Neural cell (in vitro differentiated cells): ENCODE measurements around the gene PGAM2. TPM values are rescaled to one million over a fixed set of nuclear protein-coding genes. Genes with fewer than 3 reads are reported as not detected.

Source experiments
- H2AFZ ChIP-seq: fragments of 200-600, 300-800 bp; sonication (generic), shearing (Covaris generic); 2 replicates; pipeline ENCODE4 v1.6.0; 2014; ENCODE audit warnings: low read depth, mild to moderate bottlenecking, antibody characterized with exemption, low read length, moderate library complexity
- H3F3A ChIP-seq: fragments of 200-600 bp; shearing (Covaris generic); 2 replicates; pipeline ENCODE4 v1.6.1; 2016; ENCODE audit warnings: mild to moderate bottlenecking, moderate library complexity, mixed read lengths, antibody characterized with exemption, low read length; ENCODE audit not compliant: insufficient read depth, poor library complexity, severe bottlenecking
- H3K27ac ChIP-seq: fragments of 200-600, 300-800 bp; sonication (generic), shearing (Covaris generic); 2 replicates; pipeline ENCODE4 v1.5.1; 2014; ENCODE audit warnings: mild to moderate bottlenecking, low read length, moderate library complexity
- H3K27me3 ChIP-seq: fragments of 300-800, 200-600 bp; sonication (generic), shearing (Covaris generic); 2 replicates; pipeline ENCODE4 v1.6.0; 2014; ENCODE audit warnings: mild to moderate bottlenecking, low read depth, low read length, moderate library complexity; ENCODE audit not compliant: insufficient read depth
- H3K36me3 ChIP-seq: fragments of 300-800, 200-600 bp; sonication (generic), shearing (Covaris generic); 2 replicates; pipeline ENCODE4 v1.5.1; 2014; ENCODE audit warnings: mild to moderate bottlenecking, antibody characterized with exemption, low read length, moderate library complexity; ENCODE audit not compliant: insufficient read depth
- H3K4me2 ChIP-seq: fragments of 300-800, 200-600 bp; sonication (generic), shearing (Covaris generic); 2 replicates; pipeline ENCODE4 v1.6.0; 2014; ENCODE audit warnings: mild to moderate bottlenecking, low read length
- H3K4me3 ChIP-seq: fragments of 300-800, 200-600 bp; sonication (generic), shearing (Covaris generic); 2 replicates; pipeline ENCODE4 v1.5.1; 2014; ENCODE audit warnings: mild to moderate bottlenecking, low read length, moderate library complexity
- H3K79me2 ChIP-seq: fragments of 200-600 bp; shearing (Covaris generic); replicated peaks from 2 replicates; pipeline ENCODE4 v1.6.0; 2014; ENCODE audit warnings: mild to moderate bottlenecking, low read length, moderate library complexity; ENCODE audit not compliant: insufficient read depth
- H3K9ac ChIP-seq: fragments of 300-800, 200-600 bp; sonication (generic), shearing (Covaris generic); 2 replicates; pipeline ENCODE4 v1.6.1; 2016; ENCODE audit warnings: mild to moderate bottlenecking, low read length, mixed read lengths
- H3K9me2 ChIP-seq: fragments of 200-600 bp; shearing (Covaris generic); 2 replicates; pipeline ENCODE4 v1.6.1; 2016; ENCODE audit warnings: mild to moderate bottlenecking, low read length, mixed read lengths; ENCODE audit not compliant: insufficient read depth
- H3K9me3 ChIP-seq: fragments of 200-600, 300-800 bp; sonication (generic), shearing (Covaris generic); 2 replicates; pipeline ENCODE4 v1.6.1; 2016; ENCODE audit warnings: mild to moderate bottlenecking, mixed run types, low read length, moderate library complexity, mixed read lengths
- H4K20me1 ChIP-seq: fragments of 200-600 bp; shearing (Covaris generic); 2 replicates; pipeline ENCODE4 v1.6.1; 2016; ENCODE audit warnings: mild to moderate bottlenecking, mixed run types; ENCODE audit not compliant: insufficient read depth
- EP300 ChIP-seq: fragments of 450-650 bp; conservative IDR thresholded peaks from 2 replicates; pipeline ENCODE4 v1.6.1; 2014; ENCODE audit warnings: antibody characterized with exemption, mild to moderate bottlenecking, moderate library complexity; ENCODE audit not compliant: poor library complexity, severe bottlenecking
- EZH2 ChIP-seq: fragments of 200-600, 300-800 bp; shearing (Covaris generic), sonication (generic); IDR thresholded peaks from 2 replicates; pipeline ENCODE4 v1.6.1; 2014; ENCODE audit warnings: antibody characterized with exemption, low read length, borderline replicate concordance, mild to moderate bottlenecking; ENCODE audit not compliant: insufficient read depth, poor library complexity, severe bottlenecking
- MXI1 ChIP-seq: fragments of 450-650 bp; conservative IDR thresholded peaks from 2 replicates; pipeline ENCODE4 v1.6.1; 2014; ENCODE audit warnings: antibody characterized with exemption, mild to moderate bottlenecking; ENCODE audit not compliant: poor library complexity, severe bottlenecking
- POLR2AphosphoS5 ChIP-seq: IDR thresholded peaks from 2 replicates; pipeline ENCODE4 v1.6.1; 2012
- SMC3 ChIP-seq: fragments of 450-650 bp; conservative IDR thresholded peaks from 2 replicates; pipeline ENCODE4 v1.6.1; 2014; ENCODE audit warnings: antibody characterized with exemption, mild to moderate bottlenecking, moderate library complexity; ENCODE audit not compliant: poor library complexity
- TAF1 ChIP-seq: IDR thresholded peaks from 2 replicates; pipeline ENCODE4 v1.6.1; 2012; ENCODE audit warnings: low read depth
- polyA plus RNA-seq: library from polyadenylated mRNA; depleted of rRNA; stranded (reverse); fragments of >200 nt; gene quantifications from 2 replicates; pipeline ENCODE4 v1.2.3, GENCODE V29; 2014
- TF ChIP-seq, protein P1 (sequence below): IDR thresholded peaks from 2 replicates; pipeline ENCODE4 v1.6.1; 2012; ENCODE audit warnings: borderline replicate concordance
- TF ChIP-seq, protein P2 (sequence below): fragments of 450-650 bp; IDR thresholded peaks from 2 replicates; pipeline ENCODE4 v1.5.1; 2014; ENCODE audit warnings: antibody characterized with exemption, mild to moderate bottlenecking, moderate library complexity; ENCODE audit not compliant: poor library complexity, severe bottlenecking

Gene PGAM2
- polyA plus RNA-seq, 1 donor from 2014 or later = not detected

DNA sequence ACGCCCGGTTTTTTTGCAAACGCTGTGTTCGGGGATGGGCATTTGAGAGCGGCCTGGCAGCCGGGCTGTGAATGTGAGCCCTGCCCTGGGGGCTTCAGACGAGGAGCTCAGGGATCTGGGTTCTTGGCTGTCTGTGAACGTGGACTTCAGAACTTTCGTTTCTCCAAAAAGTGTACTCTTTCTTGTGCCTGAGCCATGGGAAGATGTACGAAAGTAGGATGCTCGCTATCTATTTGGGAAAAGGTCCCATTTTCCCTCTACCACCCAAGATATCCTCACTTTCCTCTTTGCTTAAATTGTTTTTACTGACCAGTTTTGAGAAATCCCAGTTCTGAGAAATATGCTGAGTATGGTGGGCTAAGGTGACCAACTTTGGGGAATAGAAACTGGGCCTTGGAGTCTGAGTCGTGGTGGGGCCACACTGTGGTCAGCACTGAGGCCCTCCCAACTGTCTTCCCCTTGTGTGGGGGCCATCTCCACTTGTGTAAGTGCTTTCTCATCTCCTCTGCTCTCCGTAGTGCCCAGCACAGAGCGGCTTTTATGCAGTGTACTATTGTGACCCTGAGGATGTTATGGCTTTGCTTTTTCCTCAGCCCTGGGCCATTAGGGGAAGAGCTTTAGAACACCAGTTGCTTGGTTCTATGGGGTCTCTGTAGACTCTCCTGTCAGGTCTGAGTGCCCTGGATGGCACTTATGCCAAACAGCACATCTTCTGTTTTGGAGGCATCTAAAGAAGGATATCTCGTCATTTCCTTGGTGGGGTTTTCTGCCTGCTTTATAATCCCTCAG, 19.9 kb downstream of the PGAM2 start:
- no peaks in the 10 kb centered on the region for H3K27me3 ChIP-seq
- no peaks in the 10 kb centered on the region for H3K36me3 ChIP-seq
- no peaks in the 10 kb centered on the region for H3F3A ChIP-seq
- H3K79me2 ChIP-seq = peaks cover 31% of the 10 kb centered on the region
- peak overlapping the region; percentile 80 for H3K27ac ChIP-seq
- peak overlapping the region; percentile 92 for H3K9ac ChIP-seq
- H4K20me1 ChIP-seq = no peaks in the 10 kb centered on the region
- H3K9me2 ChIP-seq = no peaks in the 10 kb centered on the region
- peak overlapping the region; percentile 99 for H2AFZ ChIP-seq
- peak overlapping the region; percentile 95 for H3K4me2 ChIP-seq
- TF ChIP-seq, protein P1, sequence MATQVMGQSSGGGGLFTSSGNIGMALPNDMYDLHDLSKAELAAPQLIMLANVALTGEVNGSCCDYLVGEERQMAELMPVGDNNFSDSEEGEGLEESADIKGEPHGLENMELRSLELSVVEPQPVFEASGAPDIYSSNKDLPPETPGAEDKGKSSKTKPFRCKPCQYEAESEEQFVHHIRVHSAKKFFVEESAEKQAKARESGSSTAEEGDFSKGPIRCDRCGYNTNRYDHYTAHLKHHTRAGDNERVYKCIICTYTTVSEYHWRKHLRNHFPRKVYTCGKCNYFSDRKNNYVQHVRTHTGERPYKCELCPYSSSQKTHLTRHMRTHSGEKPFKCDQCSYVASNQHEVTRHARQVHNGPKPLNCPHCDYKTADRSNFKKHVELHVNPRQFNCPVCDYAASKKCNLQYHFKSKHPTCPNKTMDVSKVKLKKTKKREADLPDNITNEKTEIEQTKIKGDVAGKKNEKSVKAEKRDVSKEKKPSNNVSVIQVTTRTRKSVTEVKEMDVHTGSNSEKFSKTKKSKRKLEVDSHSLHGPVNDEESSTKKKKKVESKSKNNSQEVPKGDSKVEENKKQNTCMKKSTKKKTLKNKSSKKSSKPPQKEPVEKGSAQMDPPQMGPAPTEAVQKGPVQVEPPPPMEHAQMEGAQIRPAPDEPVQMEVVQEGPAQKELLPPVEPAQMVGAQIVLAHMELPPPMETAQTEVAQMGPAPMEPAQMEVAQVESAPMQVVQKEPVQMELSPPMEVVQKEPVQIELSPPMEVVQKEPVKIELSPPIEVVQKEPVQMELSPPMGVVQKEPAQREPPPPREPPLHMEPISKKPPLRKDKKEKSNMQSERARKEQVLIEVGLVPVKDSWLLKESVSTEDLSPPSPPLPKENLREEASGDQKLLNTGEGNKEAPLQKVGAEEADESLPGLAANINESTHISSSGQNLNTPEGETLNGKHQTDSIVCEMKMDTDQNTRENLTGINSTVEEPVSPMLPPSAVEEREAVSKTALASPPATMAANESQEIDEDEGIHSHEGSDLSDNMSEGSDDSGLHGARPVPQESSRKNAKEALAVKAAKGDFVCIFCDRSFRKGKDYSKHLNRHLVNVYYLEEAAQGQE = no peak
- peak overlapping the region; percentile 84 for H3K4me3 ChIP-seq
- H3K9me3 ChIP-seq = no peaks in the 10 kb centered on the region

DNA sequence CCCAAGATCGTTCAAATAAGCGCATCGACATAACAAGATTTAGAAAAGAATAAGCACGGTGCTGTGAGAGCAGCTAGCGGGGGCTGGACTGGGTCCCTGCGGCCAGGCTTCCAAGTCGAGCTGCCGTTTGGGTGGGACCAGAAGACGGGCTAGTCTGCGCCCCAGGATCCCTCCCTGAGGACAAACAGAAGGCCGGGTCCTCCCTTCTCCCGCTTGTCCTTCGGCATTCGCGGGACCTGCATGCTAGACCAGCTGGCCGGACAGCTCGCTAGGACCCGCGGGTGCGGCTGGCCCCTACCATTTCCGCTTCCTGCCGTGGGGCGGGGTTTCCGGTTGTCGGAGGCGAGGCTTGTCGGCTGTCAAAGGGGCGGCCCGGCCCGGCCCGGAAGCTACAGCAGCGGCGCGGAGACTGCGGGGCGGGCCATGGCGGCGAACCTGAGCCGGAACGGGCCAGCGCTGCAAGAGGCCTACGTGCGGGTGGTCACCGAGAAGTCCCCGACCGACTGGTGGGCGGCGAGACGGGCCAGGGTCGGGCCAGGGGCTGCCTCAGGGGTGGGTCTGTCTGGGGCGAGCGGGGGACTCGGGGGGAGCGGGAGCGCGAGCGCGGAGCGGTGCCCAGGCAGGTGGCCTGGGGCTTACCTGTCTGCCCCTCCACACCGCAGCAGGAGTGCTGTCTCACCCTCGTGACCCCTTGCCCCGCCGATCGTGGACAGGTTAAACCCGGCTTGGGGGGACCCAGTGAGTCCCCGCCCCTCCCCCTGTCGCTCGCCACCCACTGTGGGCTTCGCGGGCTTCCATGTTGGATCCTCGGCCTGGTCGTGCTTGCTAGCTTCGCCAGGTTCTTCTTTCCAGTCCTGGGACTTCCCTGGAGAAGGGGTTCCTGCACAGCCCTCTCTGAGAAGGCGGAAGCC, 20.8 kb downstream of the PGAM2 start, which contains the start of gene DBNL:
TSS of gene DBNL (plus strand) at position 388 of the 911 bp plus-strand sequence. CDS start at position 424, 36 bp downstream.
- Histone ChIP-seq H3K9me2 (no peaks in the 10 kb centered on the region), H3K9ac (peak within 1 kb of the TSS; percentile 92), H3K27me3 (no peaks in the 10 kb centered on the region), H3F3A (no peaks in the 10 kb centered on the region), H2AFZ (peak within 1 kb of the TSS; percentile 99), H3K4me3 (peak within 1 kb of the TSS; percentile 84), H3K79me2 (peaks cover 31% of the 10 kb centered on the region), H3K4me2 (peak within 1 kb of the TSS; percentile 95), H3K36me3 (no peaks in the 10 kb centered on the region), H4K20me1 (no peaks in the 10 kb centered on the region), H3K27ac (peak within 1 kb of the TSS; percentile 80), H3K9me3 (no peaks in the 10 kb centered on the region)
- TF ChIP-seq SMC3 (peak; percentile 39), MXI1 (peak; percentile 77), TAF1 (peak; percentile 73), EP300 (peak; percentile 40), POLR2AphosphoS5 (peak; percentile 91), EZH2 (no peak)
- TF ChIP-seq, protein P2, sequence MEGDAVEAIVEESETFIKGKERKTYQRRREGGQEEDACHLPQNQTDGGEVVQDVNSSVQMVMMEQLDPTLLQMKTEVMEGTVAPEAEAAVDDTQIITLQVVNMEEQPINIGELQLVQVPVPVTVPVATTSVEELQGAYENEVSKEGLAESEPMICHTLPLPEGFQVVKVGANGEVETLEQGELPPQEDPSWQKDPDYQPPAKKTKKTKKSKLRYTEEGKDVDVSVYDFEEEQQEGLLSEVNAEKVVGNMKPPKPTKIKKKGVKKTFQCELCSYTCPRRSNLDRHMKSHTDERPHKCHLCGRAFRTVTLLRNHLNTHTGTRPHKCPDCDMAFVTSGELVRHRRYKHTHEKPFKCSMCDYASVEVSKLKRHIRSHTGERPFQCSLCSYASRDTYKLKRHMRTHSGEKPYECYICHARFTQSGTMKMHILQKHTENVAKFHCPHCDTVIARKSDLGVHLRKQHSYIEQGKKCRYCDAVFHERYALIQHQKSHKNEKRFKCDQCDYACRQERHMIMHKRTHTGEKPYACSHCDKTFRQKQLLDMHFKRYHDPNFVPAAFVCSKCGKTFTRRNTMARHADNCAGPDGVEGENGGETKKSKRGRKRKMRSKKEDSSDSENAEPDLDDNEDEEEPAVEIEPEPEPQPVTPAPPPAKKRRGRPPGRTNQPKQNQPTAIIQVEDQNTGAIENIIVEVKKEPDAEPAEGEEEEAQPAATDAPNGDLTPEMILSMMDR = no peak
